ENCODE data around the gene EIF3D.

Gene EIF3D

DNA sequence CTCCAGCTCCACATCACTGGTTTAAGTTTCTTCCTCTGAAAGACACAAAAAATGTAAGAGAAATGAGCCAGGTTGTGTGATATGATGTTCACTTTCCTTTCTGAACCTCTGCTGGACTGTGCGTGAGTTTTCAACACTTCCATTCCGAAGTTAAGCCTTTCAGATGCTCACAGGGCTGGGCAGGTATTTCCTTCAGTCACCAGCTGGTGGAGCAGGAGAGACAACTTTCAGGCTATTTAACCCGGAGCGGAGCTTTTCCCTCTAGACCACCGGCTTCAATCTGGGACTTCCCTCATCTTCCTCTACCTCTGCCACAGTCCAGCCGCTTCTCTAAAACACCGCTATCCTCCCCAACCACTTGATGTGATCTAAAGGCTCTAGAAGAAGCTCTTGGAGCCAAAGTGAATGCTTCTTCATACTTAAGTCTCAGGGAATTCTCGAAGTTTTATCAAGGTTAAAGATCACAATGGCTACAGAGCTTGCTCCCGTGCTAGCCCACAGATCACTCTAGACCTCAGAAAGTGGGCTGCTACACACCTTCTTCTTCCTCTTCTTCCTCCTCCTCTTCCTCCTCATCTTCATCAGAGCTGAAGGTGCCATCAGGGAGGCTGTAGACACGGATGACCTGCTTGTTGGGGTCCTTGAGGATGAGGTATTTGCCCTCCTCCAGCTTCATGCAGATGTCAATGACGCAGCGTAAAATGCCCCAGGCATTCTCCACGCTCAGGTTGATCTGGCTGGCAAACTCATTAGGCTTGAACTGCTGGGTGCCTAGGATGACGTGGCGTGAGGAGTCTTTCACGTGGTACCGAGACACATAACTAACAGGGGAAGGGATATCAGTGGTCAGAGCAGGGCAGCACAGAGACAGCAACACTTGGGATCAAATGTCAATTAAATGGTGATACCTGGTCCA is 17.7 kb downstream of the EIF3D start:
- no peak for DNase-seq (ENCODE audit: low read depth)
- H3K4me3 ChIP-seq (ENCODE audit: low read depth, low read length): no peak overlapping the region

DNA sequence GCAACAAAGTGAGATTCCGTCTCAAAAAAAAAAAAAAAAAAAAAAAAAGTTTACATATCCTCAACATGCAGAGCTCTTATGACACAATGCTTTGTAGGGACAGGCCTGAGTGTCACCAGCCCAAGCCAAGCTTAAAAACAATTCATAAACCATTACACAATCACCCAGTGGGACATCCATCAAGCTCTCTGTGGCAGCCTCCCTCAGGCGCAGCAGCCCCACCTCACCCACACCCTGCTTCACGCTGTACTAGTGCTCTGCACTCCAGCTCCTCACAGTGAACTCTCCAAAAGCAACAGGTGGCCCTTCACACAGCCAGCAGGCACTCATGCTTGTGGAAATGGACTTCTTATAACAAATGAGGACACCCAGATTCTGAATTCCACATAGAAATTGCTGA is 18.6 kb downstream of the EIF3D start:
- no peak for DNase-seq (ENCODE audit: low read depth)

DNA sequence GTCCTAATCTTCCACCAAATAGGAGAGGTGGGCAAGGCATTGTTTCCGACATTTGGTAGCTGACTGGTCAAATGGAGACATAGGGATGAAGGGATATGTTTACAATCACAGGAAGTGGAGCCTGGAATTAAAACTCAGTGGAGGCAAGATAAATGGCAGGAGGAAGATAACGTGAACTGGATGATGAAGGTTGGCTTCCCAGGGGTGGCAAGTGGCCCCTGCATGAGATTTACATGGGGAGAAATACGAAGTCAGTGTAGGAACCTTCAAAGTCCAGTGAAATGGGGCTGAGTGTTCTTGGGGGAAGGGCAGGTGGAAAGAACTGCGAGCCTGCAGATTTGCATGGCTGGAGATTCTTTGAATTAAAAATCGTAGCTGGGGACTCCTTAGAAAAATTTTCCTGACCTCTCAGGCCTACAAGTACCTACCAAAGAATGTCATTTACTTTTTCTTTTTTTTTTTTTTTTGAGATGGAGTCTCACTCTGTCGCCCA is 21.4 kb downstream of the EIF3D start:
- H3K4me3 ChIP-seq (ENCODE audit: low read depth, low read length): peak overlapping the region; percentile 61
- DNase-seq (ENCODE audit: low read depth): no peak

More for the DNA sequence above, 18.6 kb downstream of the EIF3D start:
- no peak overlapping the region for H3K4me3 ChIP-seq (ENCODE audit: low read depth, low read length)

DNA sequence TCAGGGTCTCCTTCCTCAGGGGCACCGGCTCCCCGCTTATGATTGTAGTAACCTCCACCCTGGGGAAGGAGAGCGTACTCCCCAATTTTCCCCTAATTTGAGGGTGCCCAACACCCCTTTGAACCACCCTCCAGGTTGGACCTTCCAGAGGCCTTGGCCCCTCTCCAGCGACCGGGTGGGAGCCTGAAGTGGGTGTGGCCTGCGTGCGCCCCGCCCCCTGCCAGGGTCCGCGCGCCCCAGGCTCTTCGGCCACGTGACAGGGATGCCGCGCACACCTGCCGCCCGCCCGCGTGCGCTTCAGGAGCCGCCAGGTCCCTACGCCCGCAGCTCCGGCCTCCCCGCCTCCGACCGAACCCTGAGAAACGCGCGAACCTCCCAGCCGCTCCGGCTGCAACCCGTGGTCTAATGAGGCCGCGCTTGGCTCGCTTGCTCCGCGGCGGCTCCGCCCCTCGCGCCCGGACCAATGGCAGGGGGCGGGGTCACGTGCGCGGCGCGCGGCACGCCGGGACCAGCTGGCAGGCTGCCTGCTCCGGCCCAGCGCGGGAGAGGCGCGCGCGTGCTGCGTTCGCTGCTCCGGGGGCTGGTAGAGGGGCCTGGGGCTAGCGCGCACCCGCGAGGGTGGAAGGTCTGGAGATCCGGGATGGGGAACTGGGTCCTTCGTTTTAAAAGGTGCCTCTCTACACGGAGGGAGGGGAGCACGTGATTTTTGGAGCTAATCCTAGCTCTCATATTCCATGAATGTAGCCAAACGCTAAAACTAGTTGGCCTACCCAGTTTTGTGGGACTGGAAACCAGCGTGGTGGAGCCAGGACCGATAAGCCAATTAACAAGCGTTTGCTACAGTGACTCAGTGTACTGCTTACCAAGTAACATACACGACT is 22.1 kb downstream of the EIF3D start, which contains the start of gene FOXRED2:
Gene FOXRED2, minus strand, starts transcription at position 404 of the 881 bp plus-strand sequence. CDS start 618 bp downstream, outside the sequence.
- DNase-seq (ENCODE audit: low read depth): peak; percentile 29
- H3K4me3 ChIP-seq (ENCODE audit: low read depth, low read length): peak within 1 kb of the TSS; percentile 61

DNA sequence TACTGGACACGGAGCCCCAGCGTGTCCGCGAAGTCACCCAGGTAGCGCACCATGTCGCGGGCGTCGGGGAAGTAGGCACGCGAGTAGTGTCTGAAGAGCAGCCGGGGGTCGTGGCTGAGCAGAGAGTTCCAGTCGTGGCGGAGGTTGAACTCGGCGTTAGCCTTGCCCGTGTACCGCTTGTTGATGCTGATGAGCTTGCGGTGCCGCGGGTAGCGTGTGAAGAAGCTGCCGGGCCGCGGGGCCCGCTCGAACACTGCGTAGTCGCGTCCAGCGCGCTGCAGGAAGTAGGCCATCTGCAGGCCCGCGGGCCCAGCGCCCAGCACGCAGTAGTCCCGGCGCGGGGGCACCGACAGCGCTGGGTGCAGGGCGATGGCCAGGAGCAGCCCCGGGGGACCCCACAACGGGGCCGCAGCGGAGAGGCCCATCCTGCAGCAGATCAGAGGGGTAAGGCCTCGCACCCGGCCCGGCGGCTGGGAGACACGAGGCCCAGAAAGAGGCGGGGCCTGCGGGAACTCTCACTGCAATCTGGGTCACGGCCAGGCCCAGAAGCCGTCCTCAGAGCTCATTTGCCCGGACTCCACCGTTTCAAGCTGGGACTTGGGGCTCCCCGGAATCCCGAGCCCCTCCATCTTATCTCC is 22.8 kb downstream of the EIF3D start:
- no peak for DNase-seq (ENCODE audit: low read depth)
- H3K4me3 ChIP-seq (ENCODE audit: low read depth, low read length): peak overlapping the region; percentile 61

DNA sequence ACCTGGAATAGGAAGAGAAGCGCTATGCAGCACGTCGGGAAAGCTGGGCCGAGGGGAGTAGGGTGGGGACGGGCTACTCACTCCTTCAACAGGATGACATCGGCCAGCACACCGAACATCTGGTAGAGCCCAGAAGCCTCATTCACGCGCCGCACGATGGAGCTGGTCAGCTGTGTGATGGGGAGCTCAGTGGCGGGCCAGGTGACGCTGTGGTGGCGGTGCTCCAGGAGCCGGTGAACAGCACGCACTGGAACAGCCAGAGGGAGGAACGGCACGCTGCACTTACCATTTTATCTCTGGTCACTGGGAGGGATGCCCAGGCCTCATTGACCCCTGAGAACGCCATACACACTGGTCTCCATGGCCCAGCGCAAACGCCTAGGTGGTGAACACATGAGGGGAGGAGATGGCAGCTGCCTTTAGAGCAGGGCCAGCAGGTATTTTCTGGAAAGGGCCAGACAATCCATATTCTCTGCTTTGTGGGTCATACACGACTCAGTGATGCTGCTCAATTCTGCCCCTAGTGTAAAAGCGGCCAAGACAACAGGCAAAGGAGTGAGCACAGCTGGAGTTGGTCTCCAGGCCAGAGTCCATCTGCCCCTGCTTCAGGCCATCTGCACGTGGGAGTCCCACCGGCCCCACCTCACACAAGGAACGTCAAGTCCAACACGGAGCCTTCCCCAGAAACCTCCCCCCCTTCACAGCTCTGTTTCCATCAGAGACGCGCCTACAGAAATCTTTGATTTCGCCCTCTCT is 30.9 kb downstream of the EIF3D start:
- no peak overlapping the region for H3K4me3 ChIP-seq (ENCODE audit: low read depth, low read length)
- DNase-seq (ENCODE audit: low read depth): no peak

DNA sequence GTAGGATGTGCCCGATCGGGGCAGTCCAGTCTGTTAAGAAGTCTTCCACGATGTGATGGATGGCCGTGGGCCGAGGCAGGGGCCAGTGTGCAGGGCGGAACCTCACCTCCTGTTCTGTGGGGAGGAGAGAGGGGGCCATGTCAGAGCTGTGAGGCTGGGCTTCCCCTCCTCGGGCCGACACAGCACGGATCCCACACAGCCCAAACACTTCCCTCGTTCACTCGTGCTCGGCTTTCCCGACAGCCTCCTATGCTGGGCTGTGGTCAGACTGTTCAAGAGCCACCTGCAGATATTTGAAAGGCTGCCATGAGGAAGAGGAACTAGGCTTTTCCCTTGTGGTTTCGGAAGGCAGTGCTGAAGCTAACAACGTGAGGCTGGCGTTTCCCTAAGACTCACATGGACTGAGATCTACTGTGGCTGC is 35.3 kb downstream of the EIF3D start:
- H3K4me3 ChIP-seq (ENCODE audit: low read depth, low read length): no peak overlapping the region
- DNase-seq (ENCODE audit: low read depth): no peak

DNA sequence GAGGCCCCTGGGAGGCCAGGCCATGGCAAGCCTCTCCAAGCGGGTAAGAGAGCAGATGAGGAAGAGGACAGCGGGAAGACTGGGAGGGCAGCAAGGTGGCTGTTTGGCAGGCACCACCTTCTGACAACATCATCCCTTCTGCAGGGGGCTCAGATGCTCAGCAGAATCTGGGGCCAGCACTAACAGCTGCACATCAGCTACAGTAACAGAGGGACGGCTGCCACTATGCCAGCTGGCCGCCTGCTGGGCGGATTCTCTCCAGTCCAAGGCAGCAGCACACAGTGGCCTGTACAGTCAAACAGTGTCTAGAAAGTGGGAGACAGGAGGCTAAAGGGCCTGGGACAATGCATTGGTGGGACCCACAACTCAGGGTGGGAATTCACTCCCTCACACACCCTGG is 36.9 kb downstream of the EIF3D start:
- no peak for DNase-seq (ENCODE audit: low read depth)
- no peak overlapping the region for H3K4me3 ChIP-seq (ENCODE audit: low read depth, low read length)

DNA sequence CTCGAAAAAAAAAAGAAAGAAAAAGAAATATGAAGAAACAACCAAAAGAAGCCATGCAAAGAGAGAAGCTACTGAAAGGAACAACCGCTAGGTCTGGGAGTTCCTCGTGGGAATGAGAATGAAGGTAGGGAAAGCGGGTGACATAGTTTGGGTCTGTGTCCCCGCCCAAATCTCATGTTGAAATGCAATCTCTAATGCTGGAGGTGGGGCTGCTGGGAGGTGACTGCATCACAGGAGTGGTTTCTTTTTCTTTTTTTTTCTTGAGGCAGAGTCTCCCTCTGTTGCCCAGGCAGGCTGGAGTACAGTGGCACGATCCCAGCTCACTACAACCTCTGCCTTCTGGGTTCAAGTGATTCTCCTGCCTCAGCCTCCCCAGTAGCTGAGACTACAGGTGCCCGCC is 37.8 kb downstream of the EIF3D start:
- no peak for DNase-seq (ENCODE audit: low read depth)

DNA sequence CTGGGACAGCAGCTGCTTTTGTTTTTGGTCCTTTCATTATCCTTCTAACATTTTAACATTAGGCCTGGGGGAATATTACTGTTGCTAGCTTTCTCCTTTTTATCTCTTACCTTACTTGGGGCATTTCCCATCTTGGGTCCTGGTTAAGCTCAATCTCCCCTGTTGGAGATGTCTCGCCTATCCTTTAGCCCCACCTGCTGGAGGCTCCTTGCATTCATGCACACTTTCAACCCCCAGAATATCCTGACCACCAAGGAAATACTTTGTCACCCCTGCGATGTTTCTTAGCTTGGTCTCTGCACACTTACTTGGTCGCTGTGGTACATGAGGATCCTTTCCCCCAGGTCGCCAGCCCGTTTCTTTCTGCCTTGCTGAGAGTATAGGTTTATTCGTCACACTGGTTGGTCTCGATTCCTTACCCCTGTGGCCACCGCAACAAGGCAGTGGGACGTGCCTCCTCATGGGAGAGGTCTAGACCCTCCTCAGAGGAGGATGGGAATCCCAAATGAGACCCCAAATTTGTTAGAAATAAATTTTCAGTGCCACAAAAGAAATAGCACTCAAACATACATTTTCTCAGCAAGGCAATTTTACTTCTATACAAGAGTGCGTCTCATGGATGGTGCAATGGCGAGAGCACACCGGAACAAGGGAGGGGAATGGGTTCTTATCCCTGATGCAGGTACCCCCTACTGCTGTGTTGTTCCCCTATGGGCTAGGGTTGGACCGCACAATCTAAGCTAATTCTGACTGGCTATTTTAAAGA is 42.2 kb downstream of the EIF3D start:
- DNase-seq (ENCODE audit: low read depth): no peak

More for the DNA sequence above, 37.8 kb downstream of the EIF3D start:
- no peak overlapping the region for H3K4me3 ChIP-seq (ENCODE audit: low read depth, low read length)

DNA sequence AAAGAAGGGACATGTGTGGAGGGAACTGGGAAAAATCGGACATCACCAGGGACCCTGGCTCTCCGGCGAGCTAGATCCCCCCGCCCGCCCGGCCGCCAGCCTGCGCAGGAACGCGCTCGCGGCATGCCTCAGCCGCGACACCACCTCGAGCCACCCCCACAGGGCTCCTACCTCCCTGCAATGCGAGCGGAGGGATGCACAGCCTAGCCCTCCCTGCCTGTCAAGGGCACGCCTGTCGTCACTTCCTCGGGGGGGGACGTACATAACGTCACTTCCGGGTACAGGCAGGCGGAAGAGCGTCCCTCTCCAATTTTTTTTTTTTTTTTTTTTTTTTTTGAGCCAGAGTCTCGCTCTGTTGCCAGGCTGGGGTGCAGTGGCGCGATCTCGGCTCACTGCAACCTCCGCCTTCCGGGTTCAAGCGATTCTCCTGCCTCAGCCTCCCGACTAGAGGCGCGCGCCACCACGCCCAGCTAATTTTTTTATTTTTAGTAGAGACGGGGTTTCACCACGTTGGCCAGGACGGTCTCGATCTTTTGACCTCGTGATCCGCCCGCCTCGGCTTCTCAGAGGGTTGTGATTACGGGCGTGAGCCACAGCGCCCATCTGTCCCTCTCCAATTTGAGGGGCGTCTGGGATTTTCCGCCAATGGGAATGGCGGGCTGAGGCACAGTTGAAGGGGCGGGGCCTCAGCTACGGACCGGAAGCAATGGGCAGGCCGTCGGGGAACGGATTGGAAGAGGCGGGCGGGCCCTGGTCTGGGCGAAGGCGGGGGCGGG is 47.4 kb downstream of the EIF3D start, which contains the start of gene TXN2:
Gene TXN2, minus strand, starts transcription at position 248 of the 776 bp plus-strand sequence. CDS start 803 bp downstream, outside the sequence.
- peak within 1 kb of the TSS; percentile 77 for H3K4me3 ChIP-seq (ENCODE audit: low read depth, low read length)
- DNase-seq (ENCODE audit: low read depth): peak; percentile 90

More for the DNA sequence above, 42.2 kb downstream of the EIF3D start:
- no peak overlapping the region for H3K4me3 ChIP-seq (ENCODE audit: low read depth, low read length)

DNA sequence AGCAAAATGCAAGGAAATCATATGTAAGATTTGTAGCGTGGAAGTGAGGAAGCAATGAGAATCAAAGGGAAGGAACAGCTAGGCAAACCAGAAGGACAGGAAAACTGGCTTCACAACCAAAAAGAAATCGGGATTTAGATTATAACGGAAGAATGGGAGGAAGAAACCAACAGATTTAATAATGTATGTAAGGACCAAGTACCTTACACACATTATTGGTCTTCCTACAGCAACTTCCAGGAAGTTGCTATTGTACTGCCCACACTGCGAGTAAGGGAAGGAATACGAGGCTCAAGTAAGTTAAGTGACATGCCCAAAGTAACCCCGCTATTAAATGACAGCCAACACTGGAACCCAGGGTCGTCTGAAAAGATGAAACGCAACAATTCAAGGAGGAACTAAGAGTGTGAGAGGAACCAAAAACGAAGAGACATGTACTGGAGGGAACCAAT is 48.0 kb downstream of the EIF3D start:
- peak overlapping the region; percentile 77 for H3K4me3 ChIP-seq (ENCODE audit: low read depth, low read length)
- no peak for DNase-seq (ENCODE audit: low read depth)

DNA sequence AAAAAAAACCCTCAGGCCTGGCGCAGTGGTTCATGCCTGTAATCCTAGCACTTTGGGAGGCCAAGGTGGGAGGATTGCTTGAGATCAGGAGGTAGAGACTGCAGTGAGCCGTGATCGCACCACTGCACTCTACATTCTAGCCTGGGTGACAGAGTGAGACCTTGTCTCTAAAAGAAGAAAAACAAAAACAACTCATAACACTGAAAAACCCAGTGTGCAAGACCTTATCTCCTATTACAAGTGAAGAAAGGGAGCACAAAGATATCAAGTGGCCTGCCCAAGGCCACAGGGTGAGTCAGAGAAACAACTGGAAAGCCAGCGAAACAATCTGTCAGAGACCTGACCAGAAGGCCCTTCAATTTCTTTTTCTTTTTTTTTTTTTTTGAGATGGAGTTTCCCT is 50.0 kb downstream of the EIF3D start:
- no peak overlapping the region for H3K4me3 ChIP-seq (ENCODE audit: low read depth, low read length)
- DNase-seq (ENCODE audit: low read depth): no peak

DNA sequence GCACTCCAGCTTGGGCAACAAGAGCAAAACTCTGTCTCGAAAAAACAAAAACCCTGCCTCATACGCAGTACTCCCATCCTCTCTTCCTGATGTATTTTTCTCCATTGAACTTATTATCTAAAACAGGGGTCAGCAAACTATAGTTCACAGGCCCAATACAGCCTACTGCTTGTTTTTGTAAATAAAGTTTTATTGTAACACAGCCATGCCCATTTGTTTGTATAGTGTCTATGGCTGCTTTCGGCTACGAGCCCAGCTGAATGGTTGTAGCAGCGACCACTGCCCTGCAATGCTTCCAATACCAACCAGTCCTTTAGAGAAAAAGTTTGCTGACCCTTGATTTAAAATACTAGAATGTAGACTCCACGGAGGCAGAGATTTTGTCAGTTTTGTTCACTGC is 53.6 kb downstream of the EIF3D start:
- no peak overlapping the region for H3K4me3 ChIP-seq (ENCODE audit: low read depth, low read length)
- no peak for DNase-seq (ENCODE audit: low read depth)

DNA sequence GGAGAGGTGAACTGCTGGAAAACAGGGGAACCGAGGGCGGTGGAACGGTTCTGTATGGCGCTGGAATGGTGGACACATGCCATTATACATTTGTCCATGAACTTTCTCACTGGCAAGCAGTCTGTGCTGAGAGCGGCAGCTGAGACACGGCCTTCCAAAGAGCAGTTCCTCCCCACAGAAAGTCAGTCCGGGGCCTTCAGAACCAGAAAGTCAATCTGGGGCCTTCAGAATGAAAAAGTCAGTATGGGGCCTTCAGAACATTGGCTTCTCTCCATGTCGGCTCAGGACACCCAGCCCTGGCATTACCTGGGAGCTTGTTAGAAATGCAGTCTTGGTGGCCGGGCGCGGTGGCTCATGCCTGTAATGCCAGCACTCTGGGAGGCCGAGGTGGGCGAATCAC is 56.3 kb downstream of the EIF3D start:
- H3K4me3 ChIP-seq (ENCODE audit: low read depth, low read length): no peak overlapping the region
- no peak for DNase-seq (ENCODE audit: low read depth)

DNA sequence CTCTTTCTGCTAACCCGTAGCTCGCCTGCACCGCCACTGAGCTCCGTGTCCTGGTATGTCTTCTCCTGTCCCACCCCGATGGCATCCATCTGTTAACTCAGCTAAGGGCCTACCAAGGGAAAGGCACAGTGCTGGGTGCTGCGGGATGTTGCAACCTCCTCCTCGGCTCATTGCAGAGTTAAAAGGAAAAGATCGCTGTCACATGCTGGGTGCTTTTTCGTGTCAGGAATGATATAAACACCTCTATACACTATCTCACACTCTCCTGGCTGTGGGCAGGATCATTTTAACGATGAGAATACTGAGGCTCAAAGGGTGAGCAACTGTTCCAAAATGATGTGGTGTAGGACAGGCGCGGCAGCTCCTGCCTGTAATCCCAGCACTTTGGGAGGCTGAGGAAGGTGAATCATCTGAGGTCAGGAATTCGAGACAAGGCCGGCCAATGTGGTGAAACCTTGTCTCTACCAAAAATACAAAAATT is 57.6 kb downstream of the EIF3D start:
- no peak for DNase-seq (ENCODE audit: low read depth)

DNA sequence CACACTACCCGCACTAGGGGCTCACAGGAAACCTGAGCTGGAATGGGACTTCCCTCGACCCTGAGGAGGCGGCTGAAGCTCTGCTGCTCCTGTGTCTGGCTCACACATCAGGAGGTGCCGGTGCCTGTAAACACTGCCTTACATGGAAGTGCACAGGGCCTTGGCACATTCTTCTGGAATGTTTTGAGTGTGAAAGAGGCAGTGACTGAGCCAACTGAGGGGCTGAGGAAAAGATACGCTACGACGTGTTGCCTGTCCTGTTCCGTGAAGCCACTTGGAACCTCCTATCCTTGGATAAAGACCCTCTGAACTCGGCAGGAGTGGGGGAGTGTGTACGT is 58.0 kb downstream of the EIF3D start:
- H3K4me3 ChIP-seq (ENCODE audit: low read depth, low read length): no peak overlapping the region
- DNase-seq (ENCODE audit: low read depth): no peak

More for the DNA sequence above, 57.6 kb downstream of the EIF3D start:
- H3K4me3 ChIP-seq (ENCODE audit: low read depth, low read length): no peak overlapping the region
